Anterior cingulate cortex (tissue), 58 donors: ENCODE data around the gene PAXIP1.
"Not testable (repeated sequence)": the region's sequence is repeated elsewhere in the genome, so short reads cannot be mapped to it uniquely, and the experiment has no call there.

ENCODE experiments used
- DNase-seq, 58 donors: peaks; one replicate each; lab custom pipeline; 2025; lab: John Stamatoyannopoulos, UW

The PAXIP1 gene, protein sequence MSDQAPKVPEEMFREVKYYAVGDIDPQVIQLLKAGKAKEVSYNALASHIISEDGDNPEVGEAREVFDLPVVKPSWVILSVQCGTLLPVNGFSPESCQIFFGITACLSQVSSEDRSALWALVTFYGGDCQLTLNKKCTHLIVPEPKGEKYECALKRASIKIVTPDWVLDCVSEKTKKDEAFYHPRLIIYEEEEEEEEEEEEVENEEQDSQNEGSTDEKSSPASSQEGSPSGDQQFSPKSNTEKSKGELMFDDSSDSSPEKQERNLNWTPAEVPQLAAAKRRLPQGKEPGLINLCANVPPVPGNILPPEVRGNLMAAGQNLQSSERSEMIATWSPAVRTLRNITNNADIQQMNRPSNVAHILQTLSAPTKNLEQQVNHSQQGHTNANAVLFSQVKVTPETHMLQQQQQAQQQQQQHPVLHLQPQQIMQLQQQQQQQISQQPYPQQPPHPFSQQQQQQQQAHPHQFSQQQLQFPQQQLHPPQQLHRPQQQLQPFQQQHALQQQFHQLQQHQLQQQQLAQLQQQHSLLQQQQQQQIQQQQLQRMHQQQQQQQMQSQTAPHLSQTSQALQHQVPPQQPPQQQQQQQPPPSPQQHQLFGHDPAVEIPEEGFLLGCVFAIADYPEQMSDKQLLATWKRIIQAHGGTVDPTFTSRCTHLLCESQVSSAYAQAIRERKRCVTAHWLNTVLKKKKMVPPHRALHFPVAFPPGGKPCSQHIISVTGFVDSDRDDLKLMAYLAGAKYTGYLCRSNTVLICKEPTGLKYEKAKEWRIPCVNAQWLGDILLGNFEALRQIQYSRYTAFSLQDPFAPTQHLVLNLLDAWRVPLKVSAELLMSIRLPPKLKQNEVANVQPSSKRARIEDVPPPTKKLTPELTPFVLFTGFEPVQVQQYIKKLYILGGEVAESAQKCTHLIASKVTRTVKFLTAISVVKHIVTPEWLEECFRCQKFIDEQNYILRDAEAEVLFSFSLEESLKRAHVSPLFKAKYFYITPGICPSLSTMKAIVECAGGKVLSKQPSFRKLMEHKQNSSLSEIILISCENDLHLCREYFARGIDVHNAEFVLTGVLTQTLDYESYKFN

DNA sequence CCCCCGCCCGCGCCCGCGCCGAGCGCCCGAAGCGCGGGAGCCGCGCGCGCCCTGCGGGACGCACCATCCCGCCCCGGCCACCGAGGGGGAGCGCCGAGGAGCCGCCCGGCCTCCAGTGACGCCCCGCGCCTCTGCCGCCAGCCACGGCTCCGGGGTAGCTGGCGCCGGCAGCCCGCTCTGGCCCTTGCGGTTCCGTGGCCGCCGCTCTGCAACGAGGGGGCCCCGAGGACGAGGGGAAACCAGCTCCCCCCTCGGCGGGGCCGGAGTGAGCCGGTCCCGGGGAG, at the start of gene PAXIP1:
PAXIP1 (minus strand) TSS at position 33 of the 284 bp plus-strand sequence. CDS start 195 bp downstream, outside the sequence.
- peak in 37 of 58 donors; percentile 41 to 91 (median 76) for DNase-seq

DNA sequence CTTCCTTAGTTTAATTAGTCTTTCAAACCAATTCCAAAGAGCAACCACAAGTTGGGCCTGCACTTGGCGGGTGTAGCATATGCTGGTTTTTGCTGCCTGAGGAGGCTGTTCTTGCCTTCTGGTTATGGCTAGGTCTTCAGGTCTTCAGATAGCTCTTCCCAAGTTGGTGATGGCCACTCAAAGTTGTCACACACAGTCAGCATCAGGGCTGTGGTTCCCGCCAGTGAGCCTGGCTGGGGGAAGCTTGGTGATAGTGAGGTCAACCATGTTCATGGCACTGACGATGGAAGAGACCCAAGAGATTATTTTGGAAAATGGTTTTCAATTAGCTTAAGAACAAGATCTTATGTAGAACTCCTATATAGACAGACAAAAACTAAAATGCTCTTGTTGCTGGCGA, 48.4 kb upstream of the PAXIP1 start:
- DNase-seq, result no peak

DNA sequence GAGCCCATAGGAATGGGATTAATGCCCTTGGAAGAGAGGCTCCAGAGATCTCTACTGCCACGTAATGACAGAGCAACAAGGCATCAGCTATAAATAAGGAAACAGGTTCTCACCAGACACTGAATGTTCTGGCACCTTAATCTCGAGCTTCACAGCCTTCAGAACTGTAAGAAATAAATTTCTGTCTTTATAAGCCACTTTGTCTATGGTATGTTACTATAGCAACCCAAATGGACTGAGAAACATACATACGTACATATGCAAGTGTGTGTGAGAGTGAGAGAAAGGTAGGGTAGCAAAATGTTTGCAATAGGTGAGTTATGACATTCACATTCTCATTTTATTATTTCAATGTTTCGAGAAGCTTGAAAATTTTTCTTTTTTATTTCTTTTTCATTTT, 45.1 kb upstream of the PAXIP1 start:
- DNase-seq, result peak in 1 of 58 donors; percentile 28

DNA sequence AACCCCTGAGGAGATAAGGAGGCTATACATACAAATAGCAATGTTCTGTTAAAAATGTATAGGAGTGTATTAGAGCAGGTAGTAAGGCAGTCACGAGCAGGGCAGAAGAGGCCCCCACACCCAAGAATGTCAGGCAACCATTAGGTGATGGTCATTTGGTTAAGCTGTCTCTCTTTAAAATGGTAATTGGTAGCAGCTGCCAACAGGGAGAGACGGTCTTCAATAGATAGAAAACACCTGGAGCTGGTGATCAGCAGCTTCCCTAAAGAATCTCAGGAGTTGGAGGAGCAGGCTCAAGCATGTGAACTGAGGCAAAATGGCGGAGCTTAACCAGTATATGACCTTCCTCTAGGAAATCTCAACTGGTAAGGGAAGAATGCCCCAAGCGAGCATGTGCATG, 40.8 kb upstream of the PAXIP1 start:
- no peak for DNase-seq

DNA sequence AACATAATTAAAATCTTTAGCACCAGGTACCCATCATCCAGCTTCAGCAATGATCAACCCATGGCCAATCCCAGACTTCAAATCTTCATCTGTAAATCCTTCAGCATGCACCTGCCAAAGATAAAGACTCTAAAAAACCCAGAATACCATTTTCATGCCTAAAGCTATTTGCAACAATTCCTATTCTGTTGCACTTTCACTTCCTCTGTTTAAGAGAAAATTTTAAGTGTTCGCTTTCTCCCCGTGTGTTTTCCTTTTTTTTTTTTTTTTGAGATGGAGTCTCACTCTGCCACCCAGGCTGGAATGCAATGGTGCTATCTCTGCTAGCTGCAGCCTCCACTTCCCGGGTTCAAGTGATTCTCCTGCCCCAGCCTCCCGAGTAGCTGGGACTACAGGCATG, 35.4 kb upstream of the PAXIP1 start:
- no peak for DNase-seq

DNA sequence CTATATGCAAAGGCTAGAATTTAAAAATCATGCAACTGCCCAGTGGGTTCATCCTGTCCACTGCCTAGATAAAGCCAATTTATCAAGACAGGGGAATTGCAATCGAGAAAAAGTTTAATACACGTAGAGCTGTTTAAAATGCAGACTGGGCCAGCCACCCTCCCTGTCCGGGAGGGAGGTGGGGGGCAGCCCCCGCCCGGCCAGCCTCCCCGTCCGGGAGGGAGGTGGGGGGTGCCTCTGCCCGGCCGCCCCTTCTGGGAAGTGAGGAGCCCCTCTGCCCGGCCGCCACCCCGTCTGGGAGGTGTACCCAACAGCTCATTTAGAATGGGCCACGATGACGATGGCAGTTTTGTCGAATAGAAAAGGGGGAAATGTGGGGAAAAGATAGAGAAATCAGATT, 31.6 kb upstream of the PAXIP1 start:
- not testable (repeated sequence) for DNase-seq

DNA sequence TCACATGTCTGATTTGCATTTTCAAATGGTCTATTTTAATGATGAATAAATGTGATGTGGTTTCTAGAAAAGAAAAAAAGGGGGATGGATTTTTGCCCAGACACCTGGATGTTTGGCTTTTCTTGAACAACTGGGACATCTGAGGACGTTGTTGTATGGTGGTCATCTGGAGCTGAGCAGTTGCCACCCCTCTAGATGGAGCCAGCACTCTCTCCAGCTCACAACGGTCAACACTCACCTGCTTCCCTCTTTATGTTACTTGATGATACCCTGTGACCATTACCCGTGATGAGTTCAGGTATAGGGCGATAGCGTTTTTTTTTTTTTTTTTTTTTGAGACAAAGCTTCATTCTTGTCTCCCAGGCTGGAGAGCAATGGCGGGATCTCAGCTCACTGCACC, 30.1 kb upstream of the PAXIP1 start:
- no peak for DNase-seq

DNA sequence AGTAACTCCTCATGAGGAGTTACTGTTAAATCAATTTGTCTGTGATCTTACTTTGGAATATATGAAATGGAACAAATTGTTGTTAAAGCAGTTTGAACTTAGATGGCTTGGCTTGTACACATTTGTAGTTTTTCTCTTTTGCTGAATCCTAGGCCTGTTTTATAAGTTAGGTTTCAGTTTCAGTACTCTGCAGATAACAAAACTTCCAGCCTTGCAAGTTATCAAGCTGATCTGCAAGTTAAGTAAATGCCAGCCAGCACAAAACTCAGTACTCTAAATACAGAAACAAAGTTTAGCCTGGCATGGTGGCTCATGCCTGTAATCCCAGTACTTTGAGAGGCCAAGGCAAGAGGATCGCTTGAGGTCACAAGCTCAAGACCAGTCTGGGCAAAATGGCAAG, 25.0 kb upstream of the PAXIP1 start:
- DNase-seq, result no peak

DNA sequence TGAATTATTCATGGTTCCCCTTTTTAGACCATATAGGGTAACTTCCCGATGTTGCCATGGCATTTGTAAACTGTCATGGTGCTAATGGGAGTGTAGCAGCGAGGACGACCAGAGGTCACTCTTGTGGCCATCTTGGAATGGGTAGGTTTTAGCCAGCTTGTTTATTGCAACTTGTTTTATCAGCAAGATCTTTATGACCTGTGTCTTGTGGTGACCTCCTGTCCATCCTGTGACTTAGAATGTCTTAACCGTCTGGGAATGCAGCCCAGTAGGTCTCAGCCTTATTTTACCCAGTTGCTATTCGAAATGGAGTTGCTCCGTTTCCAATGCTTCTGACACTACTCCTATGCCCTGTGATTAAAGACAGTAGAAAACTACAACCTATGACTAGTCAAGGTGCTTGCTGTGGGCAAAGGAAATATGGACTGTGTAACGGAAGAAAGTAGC, 18.8 kb upstream of the PAXIP1 start:
- no peak for DNase-seq

DNA sequence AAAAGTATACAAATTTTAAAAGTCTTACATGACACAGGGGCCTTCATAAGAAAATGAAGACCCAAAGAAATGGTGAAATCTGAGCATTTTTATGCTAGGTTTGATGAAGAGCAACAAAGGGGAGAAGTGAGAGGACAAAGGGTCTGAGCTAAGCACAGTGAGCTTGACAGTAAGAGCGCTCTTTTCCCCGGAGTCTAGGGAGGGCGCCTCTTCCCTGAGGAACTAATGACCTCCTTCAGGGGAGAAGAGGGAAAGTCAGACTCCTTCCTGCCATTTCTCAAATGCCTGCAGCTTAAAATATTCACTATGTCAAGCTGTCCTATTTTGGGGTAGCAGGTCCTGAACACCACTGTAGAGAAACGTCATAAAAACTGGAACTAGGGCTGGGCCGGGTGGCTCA, 18.1 kb upstream of the PAXIP1 start:
- DNase-seq, result no peak

DNA sequence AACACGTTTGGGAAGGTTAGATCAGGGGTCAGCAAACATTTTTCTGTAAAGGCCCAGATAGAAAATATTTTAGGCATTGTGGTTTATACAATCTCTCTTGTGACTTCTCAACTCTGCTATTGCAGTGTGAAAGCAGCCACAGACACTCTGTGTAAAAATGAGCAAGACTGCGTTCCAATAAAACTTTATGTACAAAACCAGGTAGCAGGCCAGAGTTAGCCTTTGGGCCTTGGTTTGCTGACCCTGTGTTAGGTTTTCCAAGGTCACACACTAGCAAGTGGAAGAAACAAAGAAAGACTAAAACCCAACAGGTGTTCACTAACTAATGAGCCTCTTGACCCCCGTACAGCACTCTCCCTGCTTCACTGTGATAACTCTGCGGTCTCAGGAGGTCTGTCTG, 14.9 kb upstream of the PAXIP1 start:
- no peak for DNase-seq

DNA sequence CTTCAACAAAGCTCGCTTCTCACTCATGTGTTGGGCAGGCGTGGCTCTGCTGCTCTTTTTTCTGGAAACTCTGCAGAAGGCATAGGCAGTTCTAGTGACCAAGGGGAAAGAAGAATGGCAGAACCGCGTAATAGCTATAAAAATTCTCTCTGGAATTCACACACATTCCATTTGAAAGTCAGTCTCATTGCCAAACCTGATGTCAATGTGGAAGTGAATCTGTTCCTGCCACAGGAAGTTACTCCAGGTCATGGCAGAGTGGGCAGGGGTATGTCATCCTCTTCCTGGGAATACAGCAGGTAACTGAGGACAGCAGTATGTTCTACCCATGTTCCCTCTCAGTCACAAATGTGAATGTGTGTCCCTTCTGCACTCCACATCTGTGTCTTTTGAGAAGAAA, 8.2 kb upstream of the PAXIP1 start:
- DNase-seq, result no peak

DNA sequence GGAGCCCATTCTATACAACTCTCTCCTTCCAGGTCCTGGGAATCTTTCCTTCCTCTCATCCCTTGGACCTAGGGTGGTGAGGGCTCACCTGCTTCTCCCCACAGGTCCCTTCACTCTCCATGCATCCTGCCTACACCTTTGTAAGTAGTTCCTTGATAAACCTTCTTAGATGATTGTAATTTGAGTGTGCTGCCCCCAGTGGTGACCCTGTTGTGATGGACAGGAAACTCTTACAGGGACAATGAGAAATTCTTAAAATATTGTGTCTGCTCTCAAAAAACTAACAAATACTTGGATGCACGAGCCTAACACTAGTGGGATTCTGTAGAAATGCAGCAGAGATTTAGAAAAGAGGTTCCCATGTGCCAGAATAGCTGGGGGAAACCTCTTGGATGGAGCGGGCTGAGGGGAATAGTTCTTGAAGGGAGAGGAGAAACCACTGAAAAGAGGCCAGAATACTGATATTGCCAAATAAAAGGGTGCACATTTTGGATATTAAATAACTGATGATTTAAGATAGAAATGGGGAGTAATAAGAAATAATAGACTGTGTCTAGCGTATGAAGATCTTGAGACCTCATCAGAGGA, 6.7 kb upstream of the PAXIP1 start:
- DNase-seq, result no peak

DNA sequence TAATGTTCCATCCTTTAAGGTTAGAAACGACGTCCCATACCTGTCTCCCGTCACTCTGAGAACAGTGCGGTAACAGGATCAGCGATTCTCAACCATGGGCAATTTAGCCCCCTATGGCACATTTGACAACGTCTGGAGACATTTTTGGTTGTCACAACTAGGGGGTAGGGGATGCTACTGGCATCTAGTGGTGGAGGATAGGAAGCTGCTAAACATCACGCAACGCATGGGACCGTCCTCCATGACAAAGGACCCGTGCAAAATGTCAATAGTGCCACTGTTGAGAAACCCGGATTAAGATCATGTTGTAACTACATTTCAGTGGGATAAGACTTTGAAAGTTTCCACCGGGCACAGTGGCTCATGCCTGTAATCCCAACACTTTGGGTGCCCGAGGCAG, 5.0 kb upstream of the PAXIP1 start:
- peak in 2 of 58 donors; percentile 5 to 6 for DNase-seq

DNA sequence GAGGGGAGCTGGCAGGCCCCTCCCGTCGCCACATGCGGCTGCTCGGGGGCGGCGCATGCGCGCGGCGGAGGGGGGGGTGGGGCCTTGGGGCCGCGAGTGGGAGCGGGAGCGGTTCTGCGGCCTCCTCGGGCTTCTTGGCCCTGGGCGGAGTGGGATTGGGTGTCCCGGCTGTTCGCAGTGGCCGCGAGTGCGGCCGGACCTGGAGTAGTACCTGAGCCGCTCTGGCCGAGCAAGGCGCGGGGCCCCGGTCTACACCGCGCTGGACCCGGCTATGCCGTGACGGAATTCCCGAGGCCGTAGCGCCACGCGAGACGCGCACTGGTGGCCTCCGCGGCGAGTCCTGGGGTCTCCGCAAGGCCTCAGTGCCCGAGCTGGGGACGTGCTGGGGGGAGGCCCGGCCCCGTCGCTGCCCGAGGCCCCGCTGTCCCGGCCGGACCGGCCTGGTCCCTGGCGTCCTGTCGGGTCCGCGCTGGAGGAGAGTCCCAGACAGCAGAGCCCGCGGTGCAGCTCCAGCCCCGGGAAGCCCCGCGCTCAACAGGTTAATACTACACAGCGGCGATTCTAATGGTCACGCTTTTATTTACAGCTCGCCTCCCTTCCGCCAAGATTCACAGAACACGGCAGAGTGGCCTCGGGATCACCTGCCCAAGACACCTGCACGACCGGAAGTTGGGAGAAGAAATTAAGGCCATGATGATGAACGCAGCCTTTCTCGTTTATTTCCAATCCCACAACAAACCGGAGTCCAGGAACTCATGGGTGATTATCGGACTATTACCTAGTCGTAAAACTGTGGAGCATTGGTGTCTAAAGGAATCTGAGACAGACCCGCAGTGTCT, 671 bp upstream of the PAXIP1 start:
- DNase-seq, result peak in 57 of 58 donors; percentile 24 to 93 (median 78)

DNA sequence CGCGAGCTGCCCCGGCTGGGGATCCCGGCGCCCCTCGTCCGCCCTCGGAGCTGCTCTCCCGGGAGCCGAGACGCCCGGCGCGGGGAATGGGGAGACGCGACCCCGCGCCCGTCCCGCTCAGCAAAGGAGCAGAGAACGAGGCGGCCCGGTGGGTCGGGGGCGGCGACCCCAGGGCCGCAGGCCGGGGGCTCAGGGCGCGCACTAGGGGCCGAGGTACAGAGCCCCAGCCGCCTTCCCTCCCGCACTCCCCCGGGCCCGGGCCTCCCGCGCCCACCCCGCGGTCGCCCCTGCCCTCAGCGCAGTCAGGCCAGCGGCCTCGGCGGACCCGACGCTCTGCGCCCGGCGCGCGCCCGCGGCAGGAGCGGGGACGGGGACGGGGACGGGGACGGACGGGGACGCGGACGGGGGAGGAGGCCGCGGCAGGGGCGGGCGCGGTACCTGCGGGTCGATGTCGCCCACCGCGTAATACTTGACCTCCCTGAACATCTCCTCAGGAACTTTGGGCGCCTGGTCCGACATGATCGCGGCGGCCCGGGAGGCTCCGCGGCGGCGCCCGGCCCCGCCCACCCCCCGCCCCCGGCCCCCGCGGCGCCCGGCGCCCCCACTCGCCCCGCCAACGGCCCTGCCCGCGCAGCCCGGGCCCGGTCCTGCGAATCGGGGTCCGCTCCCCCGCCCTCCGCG, 373 bp downstream of the PAXIP1 start:
- DNase-seq, result peak in 22 of 58 donors; percentile 38 to 72 (median 58)

DNA sequence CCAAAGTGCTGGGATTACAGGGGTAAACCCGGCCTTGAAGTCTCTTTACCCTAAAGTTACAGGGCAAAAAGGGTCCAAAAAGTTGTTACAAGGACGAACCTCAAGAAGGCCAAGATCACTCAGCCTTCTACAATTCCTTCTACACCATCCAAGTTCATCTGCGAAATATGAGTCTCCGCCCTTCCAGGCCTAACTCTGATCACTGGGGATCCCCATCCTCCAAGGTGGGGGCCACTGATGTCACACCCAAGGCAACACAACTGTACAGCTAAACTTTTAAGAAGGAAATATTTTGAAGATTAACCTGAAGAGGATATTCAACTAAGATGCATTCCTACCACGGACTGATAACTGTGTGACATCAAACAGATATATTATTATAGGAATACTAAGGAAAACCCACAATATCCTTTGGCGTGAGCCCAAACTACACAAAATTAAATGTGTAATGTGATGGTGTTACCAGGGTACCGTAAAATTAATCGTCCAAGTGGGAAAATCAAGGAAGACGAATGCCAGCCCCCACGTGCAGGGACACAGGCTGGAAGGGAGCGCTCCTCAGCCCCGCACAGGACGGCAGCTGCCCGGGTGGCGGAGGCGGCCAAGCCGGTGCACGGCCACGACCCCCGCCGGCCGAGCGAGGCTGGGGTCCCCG, 1.0 kb downstream of the PAXIP1 start:
- peak in 1 of 58 donors; percentile 34 for DNase-seq

DNA sequence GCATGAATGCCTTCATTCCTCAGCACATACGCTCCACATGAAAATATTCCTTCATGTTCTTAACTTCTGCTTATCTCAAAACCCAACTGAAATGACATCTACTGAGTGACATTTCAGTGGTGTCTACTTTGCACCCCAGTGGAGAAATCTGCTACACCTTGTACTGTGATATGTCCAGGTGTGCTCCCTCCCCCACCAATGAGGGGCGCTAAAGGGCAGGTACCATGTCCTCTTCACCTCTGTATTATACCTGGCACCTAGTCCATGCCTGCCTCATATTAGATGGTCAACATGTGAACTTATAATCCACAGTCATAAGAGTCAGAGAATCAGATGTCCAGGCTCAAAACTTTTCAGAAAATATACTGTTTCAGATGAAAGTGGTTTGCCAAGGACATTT, 2.1 kb downstream of the PAXIP1 start:
- DNase-seq, result no peak

DNA sequence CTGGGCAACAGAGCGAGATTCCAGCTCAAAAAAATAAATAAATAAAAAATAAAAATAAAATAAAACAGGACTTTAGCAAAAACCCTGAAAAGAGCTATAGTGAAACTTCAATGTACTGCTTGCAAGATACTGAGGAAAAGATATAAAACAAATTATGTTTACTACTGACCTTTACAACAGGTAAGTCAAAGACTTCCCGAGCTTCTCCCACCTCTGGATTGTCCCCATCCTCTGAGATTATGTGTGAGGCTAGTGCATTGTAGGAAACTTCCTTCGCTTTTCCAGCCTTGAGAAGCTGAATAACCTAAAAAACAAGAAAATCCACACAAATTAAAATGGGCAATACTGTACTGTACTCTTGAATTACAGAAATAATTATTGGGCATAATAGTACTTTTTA, 4.4 kb downstream of the PAXIP1 start:
- DNase-seq, result no peak
